ENCODE results near the gene AGFG1.
"Not testable (repeated sequence)": the region's sequence is repeated elsewhere in the genome, so short reads cannot be mapped to it uniquely, and the experiment has no call there.

AGFG1 gene

DNA sequence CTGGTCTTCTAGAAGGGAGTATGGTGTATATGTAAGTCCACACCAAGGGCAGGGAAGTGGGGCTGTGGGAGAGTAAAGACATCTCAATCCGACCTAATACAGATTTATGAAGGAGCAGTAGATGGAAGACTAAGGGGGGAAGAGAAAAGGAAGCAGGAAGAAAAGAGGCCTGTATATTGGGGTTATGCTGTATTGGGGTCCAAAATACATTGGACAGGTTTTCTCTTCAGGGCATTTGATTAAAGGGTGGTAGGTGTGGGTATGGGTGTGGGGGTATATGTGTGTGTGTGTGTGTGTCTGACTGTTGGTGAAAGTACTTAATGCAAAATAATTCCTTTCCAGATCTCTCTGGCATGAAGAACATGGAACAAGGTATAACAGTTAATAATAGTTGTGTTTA lies 93.1 kb downstream of the AGFG1 start:
- Mint-ChIP-seq H3K4me3 (no peak overlapping the region), H3K36me3 (ENCODE audit: low read depth) (peaks cover 34% of the 10 kb centered on the region), H3K27ac (no peak overlapping the region), H3K4me1 (ENCODE audit: low read depth) (no peaks in the 10 kb centered on the region), H3K27me3 (no peaks in the 10 kb centered on the region), H3K9me3 (no peaks in the 10 kb centered on the region)
- intact Hi-C loops (cut with micrococcal nuclease), result no loop called here

DNA sequence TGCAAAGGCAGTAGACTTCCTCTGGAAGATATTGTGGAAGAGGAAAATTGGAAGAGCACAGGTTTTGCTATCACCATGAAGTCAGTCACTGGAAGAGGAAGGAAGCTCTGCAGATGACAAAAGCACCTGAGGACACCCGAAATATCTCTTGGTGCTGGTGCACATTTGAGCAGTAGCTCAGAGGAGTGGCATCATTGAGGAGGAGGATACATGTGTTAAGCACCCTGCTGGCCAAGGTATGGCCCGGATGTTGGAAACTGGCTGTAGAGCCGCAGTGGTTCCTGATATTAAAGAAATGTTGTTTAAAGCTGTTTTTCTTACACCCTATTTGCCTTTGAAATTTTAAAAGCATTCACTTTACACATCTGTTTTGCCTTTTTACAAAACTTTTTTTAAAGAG lies 94.1 kb downstream of the AGFG1 start:
- no peaks in the 10 kb centered on the region for H3K9me3 Mint-ChIP-seq
- no peaks in the 10 kb centered on the region for H3K27me3 Mint-ChIP-seq
- H3K36me3 Mint-ChIP-seq (ENCODE audit: low read depth), result peaks cover 30% of the 10 kb centered on the region
- H3K4me1 Mint-ChIP-seq (ENCODE audit: low read depth), result no peaks in the 10 kb centered on the region
- H3K27ac Mint-ChIP-seq, result no peak overlapping the region
- no peak overlapping the region for H3K4me3 Mint-ChIP-seq
- intact Hi-C loops (cut with micrococcal nuclease), result no loop called here

DNA sequence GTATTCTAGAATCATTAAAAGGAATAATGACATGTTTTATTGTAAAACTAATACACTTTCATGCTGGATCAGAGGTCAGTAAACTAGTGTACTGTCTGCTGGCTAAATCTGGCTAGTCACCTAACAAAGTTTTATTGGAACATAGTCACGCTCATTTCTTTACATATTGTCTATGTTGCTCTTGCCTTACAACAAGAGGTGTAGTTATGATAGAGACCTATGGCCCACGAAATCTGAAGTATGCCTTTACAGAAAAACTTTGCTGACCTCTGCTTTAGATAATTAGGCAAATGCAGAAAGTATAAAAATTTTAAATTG lies 96.9 kb downstream of the AGFG1 start:
- Mint-ChIP-seq H3K9me3 (no peaks in the 10 kb centered on the region), H3K27me3 (peaks cover 2% of the 10 kb centered on the region), H3K27ac (no peak overlapping the region), H3K36me3 (ENCODE audit: low read depth) (peaks cover 20% of the 10 kb centered on the region), H3K4me3 (no peak overlapping the region), H3K4me1 (ENCODE audit: low read depth) (no peaks in the 10 kb centered on the region)
- intact Hi-C loops (cut with micrococcal nuclease), result no loop called here

GRCh38 chr2:227570615-227571014 lies 98.7 kb downstream of the AGFG1 start:
- Mint-ChIP-seq H3K4me3 (no peak overlapping the region), H3K36me3 (ENCODE audit: low read depth) (peaks cover 6% of the 10 kb centered on the region), H3K4me1 (ENCODE audit: low read depth) (no peaks in the 10 kb centered on the region), H3K9me3 (no peaks in the 10 kb centered on the region), H3K27ac (no peak overlapping the region), H3K27me3 (peaks cover 2% of the 10 kb centered on the region)
- intact Hi-C loops (cut with micrococcal nuclease), result no loop called here

GRCh38 chr2:227576110-227576509 lies 104.2 kb downstream of the AGFG1 start:
- Mint-ChIP-seq H3K9me3 (no peaks in the 10 kb centered on the region), H3K4me1 (ENCODE audit: low read depth) (no peaks in the 10 kb centered on the region), H3K4me3 (no peak overlapping the region), H3K36me3 (ENCODE audit: low read depth) (no peaks in the 10 kb centered on the region), H3K27me3 (peaks cover 5% of the 10 kb centered on the region), H3K27ac (no peak overlapping the region)
- intact Hi-C loops (cut with micrococcal nuclease), result no loop called here

DNA sequence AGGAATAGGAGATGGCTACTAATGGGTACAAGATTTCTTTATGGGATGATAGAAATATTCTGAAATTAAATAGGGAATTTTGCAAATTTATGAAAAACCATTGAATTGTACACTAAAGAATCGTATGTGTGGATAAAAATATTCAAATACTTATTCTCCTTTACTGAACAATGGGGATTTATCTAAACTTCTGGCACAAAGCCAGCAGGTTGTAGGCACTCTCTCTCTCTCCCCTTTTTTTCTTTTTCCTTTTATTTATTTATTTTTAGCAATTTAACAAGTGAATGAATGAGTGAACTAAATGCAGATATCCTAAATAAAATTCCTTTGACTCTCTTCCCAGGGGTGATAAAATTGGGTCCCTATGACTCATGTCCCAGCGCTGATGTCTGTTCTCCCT lies 104.9 kb downstream of the AGFG1 start:
- intact Hi-C loops (cut with micrococcal nuclease), result no loop called here
- Mint-ChIP-seq H3K27me3 (peaks cover 5% of the 10 kb centered on the region), H3K9me3 (peaks cover 2% of the 10 kb centered on the region), H3K36me3 (ENCODE audit: low read depth) (no peaks in the 10 kb centered on the region), H3K4me3 (no peak overlapping the region), H3K27ac (no peak overlapping the region), H3K4me1 (ENCODE audit: low read depth) (no peaks in the 10 kb centered on the region)

DNA sequence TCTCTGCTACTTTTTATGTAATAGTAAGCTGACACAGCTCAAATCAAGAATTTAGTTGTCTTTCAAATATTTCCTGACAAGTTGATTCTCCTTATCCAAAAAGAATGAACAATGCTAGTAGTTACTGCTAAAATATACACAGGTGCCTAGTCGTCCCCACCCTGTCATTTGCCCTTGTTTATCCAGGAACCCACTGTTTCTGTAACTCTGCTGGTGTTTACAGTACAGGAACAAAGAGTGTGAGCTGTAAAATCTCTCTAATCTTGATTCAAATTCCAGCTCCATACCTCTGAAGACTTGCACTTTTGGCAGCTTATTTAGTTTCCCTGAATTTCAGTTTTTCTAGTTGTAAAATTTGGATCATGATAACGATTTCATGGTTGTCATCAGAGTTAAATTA lies 105.6 kb downstream of the AGFG1 start:
- peaks cover 5% of the 10 kb centered on the region for H3K27me3 Mint-ChIP-seq
- H3K4me1 Mint-ChIP-seq (ENCODE audit: low read depth), result no peaks in the 10 kb centered on the region
- no peaks in the 10 kb centered on the region for H3K36me3 Mint-ChIP-seq (ENCODE audit: low read depth)
- intact Hi-C loops (cut with micrococcal nuclease), result no loop called here
- no peak overlapping the region for H3K27ac Mint-ChIP-seq
- peaks cover 9% of the 10 kb centered on the region for H3K9me3 Mint-ChIP-seq
- H3K4me3 Mint-ChIP-seq, result no peak overlapping the region

- Mint-ChIP-seq H3K4me3 (no peak overlapping the region), H3K36me3 (ENCODE audit: low read depth) (no peaks in the 10 kb centered on the region), H3K27ac (no peak overlapping the region), H3K27me3 (peaks cover 3% of the 10 kb centered on the region), H3K9me3 (peaks cover 16% of the 10 kb centered on the region), H3K4me1 (ENCODE audit: low read depth) (no peaks in the 10 kb centered on the region)
- intact Hi-C loops (cut with micrococcal nuclease), result no loop called here
Measured at GRCh38 chr2:227578642-227579041, 106.7 kb downstream of the AGFG1 start.

DNA sequence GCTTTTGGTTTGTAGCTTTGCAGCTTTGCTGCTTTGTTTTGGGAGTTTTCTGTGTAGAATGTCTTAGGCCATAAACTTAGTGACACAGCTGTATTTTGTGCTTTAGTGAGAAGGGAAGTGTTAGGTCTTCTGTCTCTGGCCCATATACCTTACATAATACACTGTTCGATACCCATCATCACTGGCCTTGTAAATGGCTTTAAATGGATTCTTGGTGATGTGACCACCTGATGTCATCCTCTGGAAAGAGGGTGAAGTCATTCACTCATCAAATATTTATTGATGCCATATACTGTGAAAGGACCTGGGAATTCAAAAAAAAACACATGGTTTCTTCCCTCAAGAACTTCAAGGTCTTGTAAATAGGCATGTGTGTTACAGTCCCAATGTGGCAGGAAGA lies 107.8 kb downstream of the AGFG1 start:
- Mint-ChIP-seq H3K4me1 (ENCODE audit: low read depth) (no peaks in the 10 kb centered on the region), H3K27me3 (peaks cover 3% of the 10 kb centered on the region), H3K9me3 (peaks cover 16% of the 10 kb centered on the region), H3K36me3 (ENCODE audit: low read depth) (no peaks in the 10 kb centered on the region), H3K27ac (no peak overlapping the region), H3K4me3 (no peak overlapping the region)
- intact Hi-C loops (cut with micrococcal nuclease), result no loop called here

DNA sequence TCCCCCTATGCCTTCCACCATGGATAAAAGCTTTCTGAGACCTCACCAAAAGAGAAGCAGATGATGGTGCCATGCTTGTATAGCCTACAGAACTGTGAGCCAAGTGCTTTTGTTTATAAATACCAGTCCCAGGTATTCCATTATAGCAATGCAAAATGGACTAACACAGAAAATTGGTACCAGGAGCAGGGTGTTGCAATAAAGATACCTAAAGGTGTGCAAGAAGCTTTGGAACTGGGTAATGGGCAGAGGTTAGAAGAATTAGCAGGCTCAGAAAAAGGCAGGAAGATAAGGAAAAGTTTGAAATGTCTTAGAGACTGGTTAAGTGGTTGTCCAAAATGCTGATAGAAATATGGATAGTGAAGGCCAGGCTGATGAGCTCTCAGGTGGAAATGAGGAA lies 110.4 kb downstream of the AGFG1 start:
- Mint-ChIP-seq H3K27me3 (peaks cover 7% of the 10 kb centered on the region), H3K27ac (no peak overlapping the region), H3K9me3 (peaks cover 16% of the 10 kb centered on the region), H3K36me3 (ENCODE audit: low read depth) (no peaks in the 10 kb centered on the region), H3K4me3 (no peak overlapping the region), H3K4me1 (ENCODE audit: low read depth) (no peaks in the 10 kb centered on the region)
- intact Hi-C loops (cut with micrococcal nuclease), result no loop called here

GRCh38 chr2:227592694-227593387 lies 120.9 kb downstream of the AGFG1 start:
- intact Hi-C loops (cut with micrococcal nuclease), result no loop called here
- Mint-ChIP-seq H3K27me3 (peaks cover 28% of the 10 kb centered on the region), H3K4me3 (no peak overlapping the region), H3K27ac (no peak overlapping the region), H3K4me1 (ENCODE audit: low read depth) (no peaks in the 10 kb centered on the region), H3K36me3 (ENCODE audit: low read depth) (no peaks in the 10 kb centered on the region), H3K9me3 (no peaks in the 10 kb centered on the region)

DNA sequence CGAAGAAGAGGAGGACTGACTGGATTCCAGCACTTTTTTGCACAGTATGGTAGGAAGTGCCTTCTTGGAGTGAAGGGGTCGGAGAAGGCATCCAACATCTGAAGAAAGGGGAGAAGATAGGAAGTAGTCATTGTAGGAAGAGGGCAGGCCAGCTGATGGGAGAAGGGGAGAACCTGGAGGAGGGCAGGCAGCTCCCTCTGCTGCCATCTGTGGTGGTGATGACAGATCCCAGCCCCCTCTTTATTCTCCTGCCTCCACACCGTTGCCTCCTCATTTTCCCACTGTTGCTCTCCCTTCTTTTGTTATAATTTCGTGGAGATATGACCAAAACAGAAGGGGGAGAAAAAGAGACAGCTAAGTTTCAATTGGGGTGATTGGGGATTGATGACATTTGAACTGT lies 123.8 kb downstream of the AGFG1 start:
- H3K4me1 Mint-ChIP-seq (ENCODE audit: low read depth), result no peaks in the 10 kb centered on the region
- intact Hi-C loops (cut with micrococcal nuclease), result no loop called here
- no peak overlapping the region for H3K27ac Mint-ChIP-seq
- H3K27me3 Mint-ChIP-seq, result peaks cover 31% of the 10 kb centered on the region
- no peaks in the 10 kb centered on the region for H3K36me3 Mint-ChIP-seq (ENCODE audit: low read depth)
- H3K4me3 Mint-ChIP-seq, result no peak overlapping the region
- no peaks in the 10 kb centered on the region for H3K9me3 Mint-ChIP-seq

- intact Hi-C loops (cut with micrococcal nuclease), result no loop called here
- Mint-ChIP-seq H3K9me3 (no peaks in the 10 kb centered on the region), H3K36me3 (ENCODE audit: low read depth) (no peaks in the 10 kb centered on the region), H3K4me3 (no peak overlapping the region), H3K27ac (no peak overlapping the region), H3K27me3 (peaks cover 30% of the 10 kb centered on the region), H3K4me1 (ENCODE audit: low read depth) (no peaks in the 10 kb centered on the region)
Measured at GRCh38 chr2:227597036-227597435, 125.1 kb downstream of the AGFG1 start.

DNA sequence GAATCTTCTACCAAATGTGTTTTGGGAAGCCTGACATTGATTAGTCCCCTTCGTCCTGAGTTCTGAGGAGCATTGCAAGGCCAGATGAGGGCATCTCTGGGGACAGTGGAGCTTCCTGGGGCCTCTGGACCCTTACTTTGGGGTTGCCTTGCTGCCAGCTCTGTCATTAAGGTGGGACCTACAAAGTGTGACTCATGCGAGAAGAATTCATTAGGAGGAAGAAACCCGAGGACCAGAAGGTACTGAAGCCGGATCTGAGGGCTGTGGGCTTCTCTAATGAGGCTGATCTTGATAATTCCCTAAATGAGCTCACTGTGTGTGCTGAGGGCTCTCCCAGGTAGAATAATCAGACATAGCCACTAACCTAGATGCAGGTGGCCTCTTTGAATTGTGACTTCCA lies 126.0 kb downstream of the AGFG1 start:
- H3K27ac Mint-ChIP-seq, result no peak overlapping the region
- H3K36me3 Mint-ChIP-seq (ENCODE audit: low read depth), result no peaks in the 10 kb centered on the region
- no peaks in the 10 kb centered on the region for H3K9me3 Mint-ChIP-seq
- H3K4me3 Mint-ChIP-seq, result no peak overlapping the region
- intact Hi-C loops (cut with micrococcal nuclease), result no loop called here
- no peaks in the 10 kb centered on the region for H3K4me1 Mint-ChIP-seq (ENCODE audit: low read depth)
- H3K27me3 Mint-ChIP-seq, result peaks cover 34% of the 10 kb centered on the region

DNA sequence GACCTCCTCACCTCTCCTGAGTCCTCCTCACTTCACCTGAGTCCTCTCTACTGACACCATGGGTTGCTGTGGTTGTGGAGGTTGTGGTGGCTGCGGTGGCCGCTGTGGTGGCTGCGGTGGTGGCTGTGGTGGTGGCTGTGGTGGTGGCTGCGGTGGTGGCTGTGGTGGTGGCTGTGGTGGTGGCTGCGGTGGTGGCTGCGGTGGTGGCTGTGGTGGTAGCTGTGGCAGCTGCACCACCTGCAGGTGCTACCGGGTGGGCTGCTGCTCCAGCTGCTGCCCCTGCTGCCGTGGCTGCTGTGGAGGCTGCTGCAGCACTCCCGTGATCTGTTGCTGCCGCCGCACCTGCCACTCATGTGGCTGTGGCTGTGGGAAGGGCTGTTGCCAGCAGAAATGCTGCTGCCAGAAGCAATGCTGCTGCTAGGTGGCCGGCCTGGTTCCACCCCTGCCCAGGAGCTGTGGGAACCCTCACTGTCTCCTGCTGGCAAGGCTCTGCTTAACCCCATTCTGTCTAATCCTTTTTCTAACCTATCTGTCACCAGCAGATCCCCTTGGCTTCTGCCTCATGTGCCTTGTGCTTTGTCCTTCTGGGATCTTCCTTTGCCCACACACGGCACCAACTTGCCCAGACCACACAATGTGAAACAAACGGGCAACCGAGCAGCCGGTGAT lies 127.0 kb downstream of the AGFG1 start, which contains the start of gene SCYGR2:
Gene SCYGR2, plus strand, starts transcription at position 59 of the 669 bp plus-strand sequence. Its CDS starts 0 bp downstream, at position 59.
- not testable (repeated sequence) for H3K27ac Mint-ChIP-seq, H3K9me3 Mint-ChIP-seq, H3K4me3 Mint-ChIP-seq

More for the DNA sequence above, 127.0 kb downstream of the AGFG1 start, which contains the start of gene SCYGR2:
- intact Hi-C loops (cut with micrococcal nuclease); H3K4me1 Mint-ChIP-seq (ENCODE audit: low read depth); H3K36me3 Mint-ChIP-seq (ENCODE audit: low read depth): not testable (repeated sequence)
- H3K27me3 Mint-ChIP-seq, result peaks cover 36% of the 10 kb centered on the region

Measured in dendritic cell treated with granulocyte-macrophage colony-stimulating factor and Interleukin-4, amounts not matched to agents 40 ng/mL and 50 ng/mL, for 4 days (primary cell).